ENCODE data around the gene CCDC80.
"Not testable (repeated sequence)": the region's sequence is repeated elsewhere in the genome, so short reads cannot be mapped to it uniquely, and the experiment has no call there.

CCDC80 gene

DNA sequence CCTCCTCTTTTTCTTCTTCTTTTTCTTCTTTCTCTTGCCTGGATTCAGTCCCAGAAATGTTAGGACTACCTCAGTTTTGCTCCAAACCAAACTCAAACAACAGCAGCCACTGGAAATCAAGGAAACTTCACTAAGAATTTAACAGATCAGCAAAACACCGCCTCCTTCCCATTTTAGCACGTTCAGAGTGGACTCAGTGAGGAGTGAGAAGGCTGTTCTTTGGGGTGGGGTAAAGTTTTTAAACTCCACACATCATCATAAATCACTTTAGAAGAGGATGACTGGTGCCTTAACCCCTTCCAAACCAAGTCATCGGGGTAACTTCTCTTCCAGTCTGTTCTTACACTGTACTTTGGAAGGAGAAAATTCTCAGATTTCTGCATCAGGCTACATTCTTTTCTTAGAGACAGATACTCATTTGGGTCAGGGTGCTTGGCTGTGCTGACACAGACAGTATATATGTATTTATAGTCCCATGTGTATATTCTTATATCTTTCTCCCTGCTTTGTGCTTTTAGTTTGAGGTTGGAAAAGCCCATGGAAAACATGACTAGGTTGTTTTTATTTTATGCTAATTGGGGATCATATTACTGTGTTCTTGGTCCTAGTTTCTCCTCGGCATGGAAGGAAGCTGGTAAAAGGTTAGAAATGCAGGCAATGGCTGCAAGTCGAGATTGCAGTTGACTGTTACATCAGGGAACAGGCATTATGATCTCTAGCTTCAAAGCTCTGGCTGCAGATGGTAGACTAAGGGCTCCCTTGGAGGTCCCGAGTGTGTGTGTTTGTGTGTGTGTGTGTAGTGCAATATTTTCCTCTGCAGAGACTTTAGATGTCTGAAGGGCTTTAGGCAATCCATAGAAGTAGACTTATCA, at the start of gene CCDC80:
TSS of gene CCDC80 (minus strand) at position 214 of the 872 bp plus-strand sequence. CDS start 1,238 bp downstream, outside the sequence.
- DNase-seq, result no peak

DNA sequence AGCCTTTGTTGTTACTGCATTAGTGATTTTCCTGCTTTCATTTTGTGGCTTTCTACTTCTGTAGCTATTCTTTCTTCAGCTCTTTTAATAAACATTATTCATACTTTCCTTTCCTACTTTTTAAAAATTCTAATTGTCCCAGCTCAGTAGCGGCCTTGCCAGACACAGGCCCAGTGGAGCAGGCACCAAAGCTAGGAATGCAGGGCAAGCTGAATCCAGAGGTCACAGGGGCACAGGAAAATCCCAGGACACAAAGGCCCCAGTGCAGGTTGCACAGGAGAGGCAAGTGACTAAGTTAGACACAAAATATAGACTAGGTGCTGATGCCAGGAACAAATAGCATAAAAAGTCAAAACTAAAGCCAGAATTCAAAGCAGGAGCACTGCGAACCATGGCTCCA, 49.0 kb upstream of the CCDC80 start:
- DNase-seq, result no peak

DNA sequence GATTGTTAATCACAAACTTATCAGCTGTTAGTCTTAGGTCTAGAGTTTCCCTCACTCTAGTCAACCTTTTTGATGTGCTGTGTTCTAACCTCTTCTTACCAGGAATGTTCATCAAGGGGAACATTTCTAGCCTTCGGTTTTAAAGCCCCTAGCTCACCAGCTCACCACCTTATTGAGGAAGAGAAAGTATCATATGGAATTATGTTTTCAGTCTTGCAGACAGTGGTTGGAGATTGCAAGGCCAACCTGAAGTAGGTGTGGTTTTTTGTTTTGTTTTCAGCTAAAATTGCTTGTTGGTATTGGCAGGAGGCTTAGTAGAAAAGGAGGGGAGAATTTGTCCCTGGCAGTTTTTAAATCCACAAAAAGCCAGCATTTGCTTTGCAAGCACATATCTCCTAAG, 48.4 kb upstream of the CCDC80 start:
- no peak for DNase-seq

DNA sequence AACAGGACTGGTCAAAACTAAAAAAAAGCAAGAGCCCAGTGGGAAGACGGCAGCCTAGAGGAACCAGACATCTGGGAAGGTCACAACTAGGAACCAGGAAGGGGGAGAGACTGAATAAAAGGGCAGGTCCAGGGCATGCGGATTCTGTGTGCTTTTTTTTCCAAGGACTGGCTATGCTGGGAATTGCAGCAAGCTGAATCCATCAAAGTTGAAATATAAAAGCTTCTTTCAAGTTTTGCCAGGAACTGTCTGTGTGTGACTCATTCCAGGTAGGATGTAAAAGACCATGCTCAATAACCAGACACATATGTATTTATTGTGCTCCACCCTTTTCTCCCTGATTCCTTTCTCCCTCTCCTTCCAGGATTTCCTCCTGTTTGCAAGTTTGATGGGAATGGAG, 47.9 kb upstream of the CCDC80 start:
- DNase-seq, result no peak

DNA sequence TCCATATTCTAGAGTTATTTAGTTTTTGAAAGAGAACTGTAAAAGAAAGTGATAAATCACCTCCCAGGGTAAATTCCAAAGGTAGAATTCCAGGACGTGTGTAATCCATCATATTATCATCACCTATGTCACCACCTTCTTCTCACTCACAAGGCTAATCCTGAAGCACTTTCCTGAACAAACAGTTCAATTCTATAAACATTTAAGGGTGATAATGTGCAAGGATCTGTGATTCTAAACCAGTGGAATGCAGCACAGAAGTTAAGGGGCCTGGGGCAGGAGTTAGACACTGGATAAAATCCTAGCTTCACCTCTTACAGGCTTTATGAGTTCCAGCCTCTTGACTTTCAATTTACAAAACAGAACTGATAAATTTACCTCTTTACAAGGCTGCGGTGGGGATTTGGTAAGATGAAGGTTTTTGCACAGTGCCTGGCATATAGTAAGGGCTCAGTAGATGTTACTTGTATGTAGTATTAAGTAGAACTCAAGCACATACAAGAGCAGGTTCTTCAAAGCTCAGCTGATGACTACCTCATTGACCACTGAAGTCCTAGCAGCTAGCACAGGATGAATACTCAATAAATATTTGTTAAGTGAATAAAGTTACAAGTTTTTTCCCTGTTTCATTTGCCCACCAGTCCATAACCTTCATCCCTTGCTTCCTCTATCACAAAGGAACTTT, 47.3 kb upstream of the CCDC80 start:
- DNase-seq, result no peak

GRCh38 chr3:112687616-112688015, 46.7 kb upstream of the CCDC80 start:
- DNase-seq, result no peak

DNA sequence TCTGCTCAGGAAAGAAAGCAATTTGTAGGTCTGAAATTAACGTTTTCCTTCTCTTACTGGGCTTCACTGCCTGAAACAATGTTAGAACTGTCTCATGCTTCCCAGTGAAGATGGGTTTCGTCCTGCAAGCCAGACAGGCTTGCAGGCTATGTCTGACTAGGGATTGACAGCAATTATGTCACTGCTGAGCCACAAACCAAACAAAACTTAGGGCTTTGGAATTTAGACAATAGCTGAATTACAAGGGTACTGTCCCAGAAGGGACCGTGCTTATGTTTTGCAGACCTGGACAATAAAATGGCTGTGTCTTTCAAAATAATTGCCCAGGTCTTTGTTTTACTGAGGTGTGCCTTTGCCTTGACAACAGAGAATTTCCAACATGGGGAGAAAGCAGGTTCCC, 46.3 kb upstream of the CCDC80 start:
- no peak for DNase-seq

DNA sequence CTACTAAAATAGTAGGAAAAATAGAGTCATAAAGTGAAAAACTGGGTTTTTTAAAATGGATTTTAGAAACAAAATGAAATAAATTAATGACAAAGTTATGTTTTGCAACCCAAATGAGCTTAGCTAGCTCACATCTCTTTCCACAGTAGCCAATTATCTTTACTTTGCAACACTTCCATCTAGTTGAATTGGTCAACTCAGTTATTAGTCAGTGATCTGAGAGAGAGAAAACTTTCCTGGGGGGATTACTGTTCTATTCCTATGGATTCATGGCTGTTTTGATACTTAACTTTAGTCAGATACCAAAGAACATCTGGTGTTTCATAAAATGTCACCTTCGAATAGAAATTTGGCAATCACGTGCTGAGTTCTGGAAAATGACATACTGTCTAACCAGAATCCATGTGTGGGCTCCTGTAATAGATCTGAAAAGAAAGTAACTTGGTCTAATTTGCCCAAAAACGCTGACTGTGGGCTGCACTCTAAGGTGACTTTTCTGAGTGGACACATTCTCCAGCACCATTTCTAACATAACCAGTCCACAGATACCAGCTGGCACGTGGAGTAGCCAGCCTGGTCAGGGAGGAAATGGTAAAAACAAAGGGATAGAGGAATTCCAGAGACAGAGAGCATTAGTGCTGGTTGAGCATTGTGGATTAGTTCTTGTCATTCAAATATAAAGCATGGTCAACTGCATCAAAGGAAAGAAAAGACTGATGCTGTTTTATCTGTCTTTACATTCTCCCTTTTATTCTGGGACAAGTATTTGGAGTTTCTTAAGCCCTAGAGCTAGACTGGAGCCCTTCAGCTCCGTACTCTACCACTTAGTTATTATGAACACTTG, 45.2 kb upstream of the CCDC80 start:
- DNase-seq, result no peak

DNA sequence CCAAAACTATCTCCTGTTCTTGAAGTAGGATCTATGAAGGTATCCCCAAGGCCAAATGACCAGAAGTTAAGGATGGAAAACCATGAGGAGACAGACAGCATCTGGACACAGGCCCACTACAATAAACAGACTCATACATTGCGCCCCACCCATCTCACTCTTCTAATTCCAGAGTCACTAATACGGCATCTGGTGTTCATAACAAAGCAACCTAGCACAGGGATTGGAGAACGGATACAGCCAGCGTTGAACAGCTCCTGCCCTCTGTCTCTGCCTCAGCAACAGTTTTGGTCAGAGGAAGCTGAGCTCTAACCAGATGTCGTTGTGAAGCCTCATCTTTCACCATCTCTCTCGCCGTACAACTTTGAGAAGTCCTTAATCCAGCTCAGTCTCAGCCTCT, 44.5 kb upstream of the CCDC80 start:
- DNase-seq, result no peak

GRCh38 chr3:112682361-112682760, 41.4 kb upstream of the CCDC80 start:
- DNase-seq, result no peak

- no peak for DNase-seq
Measured at GRCh38 chr3:112681822-112682325, 40.9 kb upstream of the CCDC80 start.

DNA sequence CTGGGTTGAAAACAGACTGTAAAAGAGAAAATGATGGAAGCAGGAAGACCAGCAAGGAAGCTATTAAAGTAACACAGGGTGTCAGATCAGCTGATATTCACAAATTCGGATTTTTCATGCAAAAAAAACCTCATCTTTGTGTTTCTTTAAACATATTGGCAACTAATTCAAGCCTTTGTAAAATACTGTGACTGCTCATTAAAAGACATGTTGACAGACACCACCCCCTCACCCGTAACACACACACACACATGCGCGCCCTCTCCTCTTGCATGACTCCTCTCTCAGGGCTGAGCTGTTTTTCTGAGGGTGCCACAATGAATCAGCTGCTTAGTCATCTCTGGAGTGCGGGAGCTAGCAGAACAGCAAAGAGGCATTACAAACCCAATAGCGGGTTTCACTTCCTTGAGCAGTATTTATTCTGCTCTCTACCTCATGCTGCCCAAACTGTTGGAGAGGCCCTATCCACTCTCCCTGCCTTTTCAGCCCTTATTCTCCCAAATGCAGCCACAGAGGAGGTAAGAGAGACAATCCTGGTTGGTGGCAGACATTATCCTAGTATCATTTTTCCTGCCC, 35.8 kb upstream of the CCDC80 start:
- peak; percentile 66 for DNase-seq

DNA sequence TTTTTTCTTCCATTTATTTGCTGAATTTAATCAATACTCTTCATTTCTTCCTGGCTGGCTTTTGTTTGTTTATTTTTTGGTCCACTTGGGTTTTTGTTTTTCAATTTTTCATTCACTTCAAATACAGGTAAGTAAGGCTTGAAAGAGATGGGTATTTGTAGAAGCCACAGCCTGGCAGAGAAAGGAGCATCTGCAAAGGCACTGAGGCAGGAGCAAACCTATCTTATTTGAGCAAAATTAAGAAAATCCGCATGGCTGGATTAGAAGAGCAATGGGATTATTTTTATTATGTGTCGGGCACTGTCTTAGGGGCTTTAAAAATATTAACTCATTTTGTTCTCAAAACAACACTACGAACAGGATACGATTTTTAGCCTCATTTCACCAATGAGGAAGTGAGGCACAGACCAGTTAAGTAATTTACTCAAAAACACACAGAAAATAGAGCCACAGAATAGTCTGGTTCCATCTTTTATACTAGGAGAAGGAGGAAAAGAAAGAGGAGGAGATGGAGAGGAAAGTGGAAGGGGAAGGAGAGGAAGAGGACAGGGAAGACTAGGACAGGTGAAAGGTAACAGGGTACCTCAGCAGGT, 35.1 kb upstream of the CCDC80 start:
- DNase-seq, result no peak

- no peak for DNase-seq
Measured at GRCh38 chr3:112675349-112675748, 34.4 kb upstream of the CCDC80 start.

DNA sequence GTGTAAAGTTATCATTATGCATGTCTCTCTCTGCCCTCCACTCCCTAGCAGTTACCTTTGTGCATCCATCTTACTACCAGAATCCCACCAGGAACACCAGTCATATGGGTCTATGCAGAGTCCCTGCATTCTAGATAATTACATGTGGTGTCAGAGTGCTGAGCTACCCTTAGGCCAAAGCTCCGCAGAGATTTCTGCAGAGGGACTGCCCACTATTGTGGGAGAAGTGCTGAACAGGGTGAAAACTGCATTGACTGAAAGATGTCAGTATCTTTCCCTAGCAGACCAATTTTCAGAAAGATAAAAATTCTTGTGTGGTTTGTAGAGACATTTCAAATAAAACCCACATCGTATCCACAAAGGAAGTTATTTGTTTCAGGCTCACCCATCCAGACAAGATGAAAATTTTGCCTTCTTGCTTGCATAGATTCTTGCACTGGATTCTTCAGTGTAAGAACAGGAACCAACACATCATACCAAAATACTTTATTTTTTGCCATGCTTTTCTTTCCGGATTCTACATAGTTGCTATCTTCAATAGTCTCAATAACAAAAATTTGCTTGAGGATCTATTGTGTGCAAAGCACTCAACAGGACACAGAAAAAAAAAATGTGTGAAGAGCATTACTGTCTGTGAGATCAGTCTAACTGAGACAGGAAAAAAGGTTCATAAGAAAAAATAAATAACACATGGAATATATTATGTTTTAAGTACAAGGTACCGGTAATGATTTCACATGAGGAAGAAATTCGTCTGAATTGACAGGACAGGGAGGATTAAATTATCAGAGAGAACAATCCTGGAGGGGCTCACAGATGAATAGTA, 32.0 kb upstream of the CCDC80 start:
- no peak for DNase-seq

DNA sequence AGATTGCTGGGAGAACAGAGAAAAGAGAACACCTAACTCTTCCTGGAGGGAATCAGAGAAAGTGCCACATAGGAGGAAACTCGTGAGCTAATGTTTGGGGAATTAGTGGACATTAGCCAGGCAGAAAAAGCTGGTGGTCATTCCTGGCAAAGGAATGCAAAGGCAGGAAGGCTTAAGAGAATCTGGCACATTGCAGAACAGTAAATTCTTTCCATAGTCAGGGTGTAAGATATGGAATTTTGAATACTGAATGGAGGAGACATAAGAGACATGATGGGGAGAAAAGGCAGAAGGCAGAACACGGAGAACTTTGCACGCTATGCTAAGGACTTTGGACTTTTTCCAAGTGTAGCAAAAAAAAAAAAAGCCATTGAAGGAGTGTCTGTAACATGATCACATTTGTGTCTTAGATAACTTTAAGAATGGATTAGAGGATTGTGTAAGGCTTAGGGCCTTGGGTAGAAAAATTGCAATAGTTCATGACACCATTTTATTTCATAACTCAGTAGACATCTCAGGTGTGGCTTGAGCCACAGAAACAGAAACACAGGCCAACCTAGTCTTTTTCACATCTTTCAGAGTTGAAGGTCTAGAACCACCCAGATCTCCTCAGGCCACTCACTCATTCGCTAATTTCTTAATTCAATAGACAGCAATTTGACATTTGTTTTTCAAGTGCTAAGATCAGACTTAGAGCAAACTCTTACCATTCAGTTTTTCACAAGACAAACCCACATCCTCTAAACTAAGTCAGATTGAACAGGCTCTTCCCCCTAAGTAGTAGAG, 31.2 kb upstream of the CCDC80 start:
- no peak for DNase-seq

DNA sequence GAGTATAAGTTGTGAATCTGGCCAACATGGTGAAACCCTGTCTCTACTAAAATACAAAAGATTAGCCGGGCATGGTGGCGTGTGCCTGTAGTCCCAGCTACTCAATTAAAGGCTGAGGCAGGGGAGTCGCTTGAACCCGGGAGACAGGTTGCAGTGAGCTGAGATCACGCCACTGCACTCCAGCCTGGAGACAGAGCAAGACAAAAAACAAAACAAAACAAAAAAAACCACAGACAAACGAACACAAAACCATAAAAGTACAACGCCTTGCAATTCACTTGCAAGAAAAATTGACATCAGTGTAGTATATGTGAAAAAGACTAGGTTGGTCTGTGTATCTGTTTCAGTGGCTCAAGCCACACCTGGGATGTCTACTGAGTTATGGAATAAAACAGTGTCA, 29.9 kb upstream of the CCDC80 start:
- no peak for DNase-seq

DNA sequence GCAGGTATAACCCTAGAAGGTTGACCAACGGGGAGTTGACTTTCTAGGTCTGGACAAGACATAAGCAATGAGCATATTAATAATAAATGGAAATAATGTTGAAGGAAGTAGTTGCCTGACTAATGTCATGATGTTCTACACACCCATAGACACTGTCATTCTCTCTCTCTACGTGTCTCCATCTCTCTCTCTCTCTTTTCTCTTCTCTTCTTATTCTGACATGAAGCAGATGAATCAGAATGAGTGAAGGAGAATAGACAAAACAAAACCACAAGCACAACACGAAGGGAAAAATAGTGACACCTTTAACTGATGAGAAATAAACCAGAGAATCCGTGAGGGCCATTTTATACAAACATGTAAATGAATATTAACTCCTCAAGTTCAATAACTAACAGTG, 26.7 kb upstream of the CCDC80 start:
- DNase-seq, result no peak

GRCh38 chr3:112665009-112665408, 24.1 kb upstream of the CCDC80 start:
- not testable (repeated sequence) for DNase-seq

DNA sequence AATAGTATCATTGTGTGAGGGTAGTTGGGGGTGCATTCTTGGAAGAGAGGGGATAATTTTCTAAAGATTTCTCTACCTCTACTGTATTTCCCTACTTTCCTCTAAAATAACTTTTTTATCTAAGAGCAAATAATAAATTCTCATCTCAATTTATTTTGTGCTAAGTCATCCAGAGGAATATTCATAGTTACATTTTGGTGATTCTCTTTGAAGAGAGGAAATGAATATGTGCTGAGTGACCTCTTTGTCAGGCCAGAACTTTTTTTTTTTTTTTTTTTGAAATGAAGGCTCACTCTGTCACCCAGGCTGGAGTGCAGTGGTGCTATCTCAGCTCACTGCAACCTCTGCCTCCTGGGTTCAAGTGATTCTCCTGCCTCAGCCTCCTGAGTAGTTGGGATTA, 15.1 kb upstream of the CCDC80 start:
- DNase-seq, result no peak

DNA sequence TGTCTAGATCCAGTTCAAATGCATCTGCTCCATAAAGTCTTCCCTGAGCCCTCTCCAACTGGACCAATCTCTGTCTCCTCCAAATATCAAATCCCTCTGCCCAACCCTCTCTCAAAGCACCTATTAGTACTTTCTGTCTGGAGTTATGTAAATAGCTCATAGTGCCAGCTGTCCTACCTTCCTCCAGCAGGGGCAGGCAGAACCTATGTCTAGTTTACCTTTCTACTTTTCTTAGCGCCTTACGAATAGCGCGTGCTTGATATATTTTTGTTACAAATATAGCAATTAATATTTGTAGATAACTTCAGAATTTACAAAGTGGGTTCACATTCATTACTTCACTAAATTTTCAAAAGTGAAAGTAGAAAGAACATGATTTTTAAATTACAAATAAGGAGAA, 14.0 kb upstream of the CCDC80 start:
- no peak for DNase-seq
